ENCODE measurements around the gene S100A5. TPM values are rescaled to one million over a fixed set of nuclear protein-coding genes. Genes with fewer than 3 reads are reported as not detected.
"Not testable (repeated sequence)": the region's sequence is repeated elsewhere in the genome, so short reads cannot be mapped to it uniquely, and the experiment has no call there.

The S100A5 gene, protein sequence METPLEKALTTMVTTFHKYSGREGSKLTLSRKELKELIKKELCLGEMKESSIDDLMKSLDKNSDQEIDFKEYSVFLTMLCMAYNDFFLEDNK
- not detected for polyA plus RNA-seq (2013)

DNA sequence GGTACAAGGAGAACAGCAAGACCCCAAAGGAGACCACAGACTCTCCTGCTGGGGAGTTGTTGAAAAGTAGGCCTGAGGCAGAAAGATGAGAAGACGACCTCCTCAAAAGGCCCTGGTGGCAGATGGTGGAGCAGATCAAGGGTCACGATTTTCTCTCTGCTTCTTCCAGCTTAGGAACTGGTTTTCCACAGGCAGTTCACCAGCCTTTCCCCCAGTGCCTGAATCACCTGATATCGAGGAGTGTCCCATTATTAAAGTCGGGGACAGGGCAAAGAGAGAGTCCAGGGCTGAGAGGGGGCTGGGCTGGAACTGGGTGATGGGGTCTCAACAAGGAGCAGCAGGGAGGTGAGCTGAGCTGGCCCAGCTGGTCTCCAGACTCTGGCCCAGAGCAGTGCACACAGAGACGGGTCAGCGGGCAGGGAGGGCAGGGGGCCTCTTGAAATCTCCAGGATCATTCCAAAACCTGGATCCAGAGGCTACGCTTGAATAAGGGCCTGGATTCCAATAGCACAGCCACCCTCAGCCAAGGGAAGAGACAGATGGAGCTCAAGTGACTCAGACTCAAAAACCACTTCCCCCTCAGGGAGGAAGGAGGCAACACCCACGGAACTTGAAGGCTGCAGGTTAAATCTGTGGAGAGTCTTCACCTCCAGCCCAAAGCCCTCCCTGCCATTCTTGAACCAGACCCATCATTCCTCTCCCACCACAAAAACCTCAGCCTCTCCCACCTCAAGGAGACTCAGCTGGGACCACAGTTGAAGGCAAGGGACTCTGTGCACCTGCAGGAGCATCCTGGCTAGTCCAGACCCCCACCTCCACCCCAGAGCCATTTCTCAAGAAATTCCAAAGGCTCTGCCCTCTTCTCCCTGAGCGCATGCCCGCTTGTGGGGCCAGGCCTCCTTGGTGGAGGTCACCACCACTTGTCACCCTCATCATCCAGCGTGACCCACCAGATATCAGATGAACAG is at the start of gene S100A5:
Gene S100A5, minus strand, starts transcription at position 541 of the 968 bp plus-strand sequence. CDS start 743 bp downstream, outside the sequence.
- peak within 1 kb of the TSS in 1 of 7 experiments; percentile 12 for H3K4me3 ChIP-seq (ENCODE audit: control insufficient read depth in 1 of 7, extremely low read depth in 1 of 7, insufficient read depth in 4 of 7, low read depth in 2 of 7, low read length in 6 of 7)
- no peaks in the 10 kb centered on the region for H3K27me3 ChIP-seq (replicated peaks in 2 of 5; ENCODE audit: control insufficient read depth in 4 of 5, insufficient read depth in 5 of 5, low read length in 4 of 5)
- no peaks in the 10 kb centered on the region for H3K9me3 ChIP-seq (ENCODE audit: control extremely low read depth in 1 of 5, control insufficient read depth in 4 of 5, insufficient read depth in 2 of 5, low read depth in 1 of 5, low read length in 4 of 5)
- peaks cover 5 to 76% (median 58%) of the 10 kb centered on the region in 4 experiments for H3K4me1 ChIP-seq (ENCODE audit: control extremely low read depth in 1 of 4, control insufficient read depth in 4 of 4, insufficient read depth in 4 of 4, low read length in 3 of 4)
- H3K36me3 ChIP-seq (ENCODE audit: control insufficient read depth in 4 of 4, insufficient read depth in 4 of 4, low read length in 3 of 4), result peaks cover 6 to 23% (median 17%) of the 10 kb centered on the region in 4 experiments
- DNase-seq, result peak; percentile 67 to 91 (median 86)
- ChIA-PET POLR2A (interaction anchor here (0.6 to 1.2 kb wide), 3 partner anchors 29 to 450 kb away, joined by 3 to 4 read pairs (median 3); partner anchors contain the start of gene RPS27), CTCF (interaction anchor here (0.5 to 3.1 kb wide), 16 partner anchors 8 to 192 kb away, joined by 3 to 13 read pairs (median 4); partner anchors contain the start of genes S100A1, S100A13 and S100A2)
- no peak within 1 kb of the TSS for H3K27ac ChIP-seq (ENCODE audit: insufficient read depth in 1 of 2, low read depth in 1 of 2, low read length in 2 of 2, poor library complexity in 1 of 2, severe bottlenecking in 2 of 2)
- 75% methylated on average over 7 of the region's 11 CpGs for WGBS (ENCODE audit: insufficient coverage)

DNA sequence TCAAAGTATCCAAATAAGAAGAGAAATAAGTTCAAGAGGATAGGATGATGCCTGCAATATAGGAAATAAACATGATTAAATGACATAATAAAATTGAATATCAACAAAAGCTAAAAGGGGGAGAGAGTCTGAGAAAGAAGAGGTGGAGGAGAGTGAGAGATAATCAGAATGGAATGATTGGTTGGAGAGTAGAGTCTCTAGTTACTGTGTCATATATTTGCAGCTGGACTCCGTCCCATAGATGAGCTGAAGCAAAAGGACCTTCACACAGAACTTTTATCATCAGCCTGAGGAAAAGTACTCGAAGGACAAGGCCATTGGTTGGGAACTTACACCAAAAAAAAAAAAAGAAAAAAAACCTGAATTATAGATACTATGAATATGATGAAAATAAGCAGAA is 47.7 kb upstream of the S100A5 start:
- Histone ChIP-seq H3K4me1 (ENCODE audit: control extremely low read depth in 1 of 4, control insufficient read depth in 4 of 4, insufficient read depth in 4 of 4, low read length in 3 of 4) (no peaks in the 10 kb centered on the region), H3K27ac (ENCODE audit: insufficient read depth in 1 of 2, low read depth in 1 of 2, low read length in 2 of 2, poor library complexity in 1 of 2, severe bottlenecking in 2 of 2) (no peak overlapping the region), H3K36me3 (ENCODE audit: control insufficient read depth in 4 of 4, insufficient read depth in 4 of 4, low read length in 3 of 4) (no peaks in the 10 kb centered on the region), H3K9me3 (ENCODE audit: control extremely low read depth in 1 of 5, control insufficient read depth in 4 of 5, insufficient read depth in 2 of 5, low read depth in 1 of 5, low read length in 4 of 5) (no peaks in the 10 kb centered on the region), H3K4me3 (ENCODE audit: control insufficient read depth in 1 of 7, extremely low read depth in 1 of 7, insufficient read depth in 4 of 7, low read depth in 2 of 7, low read length in 6 of 7) (no peak overlapping the region), H3K27me3 (replicated peaks in 2 of 5; ENCODE audit: control insufficient read depth in 4 of 5, insufficient read depth in 5 of 5, low read length in 4 of 5) (no peaks in the 10 kb centered on the region)
- CTCF ChIA-PET, result interaction anchor here (1.4 kb wide), 1 partner anchor 78 kb away, joined by 4 read pairs; no protein-coding TSS in a partner anchor
- POLR2A ChIA-PET, result no interaction called here
- WGBS (ENCODE audit: insufficient coverage), result no CpG with 5 or more reads among the region's 2 CpGs
- DNase-seq, result no peak

DNA sequence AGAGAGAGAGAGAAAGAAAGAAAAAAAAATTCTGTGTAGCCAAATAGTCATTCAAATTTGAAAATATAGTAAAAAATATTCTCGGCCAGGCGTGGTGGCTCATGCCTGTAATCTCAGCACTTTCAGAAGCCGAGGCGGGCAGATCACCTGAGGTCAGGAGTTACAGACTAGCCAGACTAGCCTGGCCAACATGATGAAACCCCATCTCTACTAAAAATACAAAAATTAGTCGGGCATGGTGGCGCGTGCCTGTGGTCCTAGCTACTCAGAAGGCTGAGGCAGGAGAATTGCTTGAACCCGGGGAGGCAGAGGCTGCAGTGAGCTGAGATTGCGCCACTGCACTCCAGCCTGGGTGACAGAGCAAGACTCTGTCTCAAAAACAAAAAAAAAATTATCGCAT is 47.3 kb upstream of the S100A5 start:
- H3K4me1 ChIP-seq (ENCODE audit: control extremely low read depth in 1 of 4, control insufficient read depth in 4 of 4, insufficient read depth in 4 of 4, low read length in 3 of 4); DNase-seq; H3K27ac ChIP-seq (ENCODE audit: insufficient read depth in 1 of 2, low read depth in 1 of 2, low read length in 2 of 2, poor library complexity in 1 of 2, severe bottlenecking in 2 of 2); H3K27me3 ChIP-seq (replicated peaks in 2 of 5; ENCODE audit: control insufficient read depth in 4 of 5, insufficient read depth in 5 of 5, low read length in 4 of 5); H3K36me3 ChIP-seq (ENCODE audit: control insufficient read depth in 4 of 4, insufficient read depth in 4 of 4, low read length in 3 of 4); H3K4me3 ChIP-seq (ENCODE audit: control insufficient read depth in 1 of 7, extremely low read depth in 1 of 7, insufficient read depth in 4 of 7, low read depth in 2 of 7, low read length in 6 of 7); H3K9me3 ChIP-seq (ENCODE audit: control extremely low read depth in 1 of 5, control insufficient read depth in 4 of 5, insufficient read depth in 2 of 5, low read depth in 1 of 5, low read length in 4 of 5); POLR2A ChIA-PET: not testable (repeated sequence)
- WGBS (ENCODE audit: insufficient coverage), result 100% methylated on average over 6 of the region's 10 CpGs
- CTCF ChIA-PET, result interaction anchor here (1.3 to 1.4 kb wide), 2 partner anchors 39 to 78 kb away, joined by 3 to 4 read pairs; partner anchors contain the start of gene S100A13

DNA sequence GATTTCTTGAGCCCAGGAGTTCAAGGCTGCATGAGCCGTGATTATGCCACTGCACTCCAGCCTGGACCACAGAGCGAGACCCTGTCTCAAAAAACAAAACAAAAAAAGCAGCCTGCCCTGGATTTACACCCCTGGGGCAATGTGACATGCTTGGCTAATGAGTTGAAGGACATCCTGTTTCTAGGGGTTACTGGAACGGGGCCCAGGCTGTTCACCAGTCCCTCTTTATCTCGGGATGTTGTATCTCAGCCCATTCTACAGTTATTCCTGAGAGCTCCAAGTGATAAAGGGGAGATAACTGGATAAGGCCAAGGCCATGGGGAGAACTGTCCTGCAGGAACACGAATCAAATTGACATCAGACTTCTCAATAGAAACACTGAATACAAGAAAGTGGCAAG is 46.6 kb upstream of the S100A5 start:
- H3K4me1 ChIP-seq (ENCODE audit: control extremely low read depth in 1 of 4, control insufficient read depth in 4 of 4, insufficient read depth in 4 of 4, low read length in 3 of 4), result no peaks in the 10 kb centered on the region
- ChIA-PET POLR2A (no interaction called here), CTCF (interaction anchor here (0.7 to 1.8 kb wide), 4 partner anchors 9 to 40 kb away, joined by 3 to 10 read pairs (median 4); partner anchors contain the start of gene S100A13)
- DNase-seq, result no peak
- H3K9me3 ChIP-seq (ENCODE audit: control extremely low read depth in 1 of 5, control insufficient read depth in 4 of 5, insufficient read depth in 2 of 5, low read depth in 1 of 5, low read length in 4 of 5), result no peaks in the 10 kb centered on the region
- WGBS (ENCODE audit: insufficient coverage), result 83% methylated on average over 2 of the region's 5 CpGs
- H3K36me3 ChIP-seq (ENCODE audit: control insufficient read depth in 4 of 4, insufficient read depth in 4 of 4, low read length in 3 of 4), result no peaks in the 10 kb centered on the region
- H3K4me3 ChIP-seq (ENCODE audit: control insufficient read depth in 1 of 7, extremely low read depth in 1 of 7, insufficient read depth in 4 of 7, low read depth in 2 of 7, low read length in 6 of 7), result no peak overlapping the region
- no peaks in the 10 kb centered on the region for H3K27me3 ChIP-seq (replicated peaks in 2 of 5; ENCODE audit: control insufficient read depth in 4 of 5, insufficient read depth in 5 of 5, low read length in 4 of 5)
- no peak overlapping the region for H3K27ac ChIP-seq (ENCODE audit: insufficient read depth in 1 of 2, low read depth in 1 of 2, low read length in 2 of 2, poor library complexity in 1 of 2, severe bottlenecking in 2 of 2)

DNA sequence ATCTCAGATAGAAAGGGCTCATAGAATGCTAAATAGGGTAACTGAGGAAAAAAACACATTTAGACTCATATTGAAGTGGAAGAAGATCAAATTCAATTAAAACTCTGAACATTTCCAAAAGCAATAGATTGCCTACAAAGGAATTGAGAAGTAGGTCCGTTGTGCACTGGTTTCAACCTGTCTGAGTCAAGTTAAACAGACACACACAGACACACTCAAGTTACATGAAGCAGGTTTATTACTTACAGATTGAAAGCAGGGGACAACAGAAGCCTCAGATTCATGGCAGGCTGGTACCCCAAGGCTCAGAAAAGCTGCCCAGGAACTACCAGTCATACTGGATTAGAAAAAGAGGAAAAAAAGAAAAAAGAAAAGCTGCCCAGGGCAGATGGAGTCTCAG is 45.6 kb upstream of the S100A5 start:
- no CpG with 5 or more reads among the region's 1 CpG for WGBS (ENCODE audit: insufficient coverage)
- Histone ChIP-seq H3K4me3 (ENCODE audit: control insufficient read depth in 1 of 7, extremely low read depth in 1 of 7, insufficient read depth in 4 of 7, low read depth in 2 of 7, low read length in 6 of 7) (no peak overlapping the region), H3K4me1 (ENCODE audit: control extremely low read depth in 1 of 4, control insufficient read depth in 4 of 4, insufficient read depth in 4 of 4, low read length in 3 of 4) (no peaks in the 10 kb centered on the region), H3K27ac (ENCODE audit: insufficient read depth in 1 of 2, low read depth in 1 of 2, low read length in 2 of 2, poor library complexity in 1 of 2, severe bottlenecking in 2 of 2) (no peak overlapping the region), H3K27me3 (replicated peaks in 2 of 5; ENCODE audit: control insufficient read depth in 4 of 5, insufficient read depth in 5 of 5, low read length in 4 of 5) (no peaks in the 10 kb centered on the region), H3K9me3 (ENCODE audit: control extremely low read depth in 1 of 5, control insufficient read depth in 4 of 5, insufficient read depth in 2 of 5, low read depth in 1 of 5, low read length in 4 of 5) (no peaks in the 10 kb centered on the region), H3K36me3 (ENCODE audit: control insufficient read depth in 4 of 4, insufficient read depth in 4 of 4, low read length in 3 of 4) (no peaks in the 10 kb centered on the region)
- ChIA-PET CTCF (interaction anchor here (0.9 to 1.8 kb wide), 4 partner anchors 10 to 18 kb away, joined by 3 to 10 read pairs (median 4); no protein-coding TSS in a partner anchor), POLR2A (no interaction called here)
- no peak for DNase-seq

DNA sequence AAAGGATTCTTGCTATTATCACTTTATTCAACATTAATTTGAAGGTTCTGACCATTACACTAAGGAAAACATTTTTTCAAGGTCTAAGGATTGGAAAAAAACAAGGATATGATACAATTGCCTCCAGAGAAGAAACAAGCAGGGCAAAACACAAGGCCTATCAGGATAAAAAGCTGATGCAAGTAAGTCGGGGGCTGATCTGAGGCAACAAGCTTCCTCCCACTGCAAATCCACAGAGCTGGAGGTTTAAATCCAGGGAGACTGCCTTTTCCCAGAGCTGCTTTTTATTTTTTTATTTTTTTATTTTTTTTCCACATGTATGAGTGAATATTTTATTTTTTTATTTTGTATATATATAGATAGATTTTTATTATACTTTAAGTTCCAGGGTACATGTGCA is 44.3 kb upstream of the S100A5 start:
- H3K36me3 ChIP-seq (ENCODE audit: control insufficient read depth in 4 of 4, insufficient read depth in 4 of 4, low read length in 3 of 4), result no peaks in the 10 kb centered on the region
- H3K27ac ChIP-seq (ENCODE audit: insufficient read depth in 1 of 2, low read depth in 1 of 2, low read length in 2 of 2, poor library complexity in 1 of 2, severe bottlenecking in 2 of 2), result no peak overlapping the region
- WGBS (ENCODE audit: insufficient coverage), result 90% methylated on average over 1 of the region's 1 CpG
- no peaks in the 10 kb centered on the region for H3K4me1 ChIP-seq (ENCODE audit: control extremely low read depth in 1 of 4, control insufficient read depth in 4 of 4, insufficient read depth in 4 of 4, low read length in 3 of 4)
- DNase-seq, result no peak
- no peaks in the 10 kb centered on the region for H3K27me3 ChIP-seq (replicated peaks in 2 of 5; ENCODE audit: control insufficient read depth in 4 of 5, insufficient read depth in 5 of 5, low read length in 4 of 5)
- H3K9me3 ChIP-seq (ENCODE audit: control extremely low read depth in 1 of 5, control insufficient read depth in 4 of 5, insufficient read depth in 2 of 5, low read depth in 1 of 5, low read length in 4 of 5), result no peaks in the 10 kb centered on the region
- no peak overlapping the region for H3K4me3 ChIP-seq (ENCODE audit: control insufficient read depth in 1 of 7, extremely low read depth in 1 of 7, insufficient read depth in 4 of 7, low read depth in 2 of 7, low read length in 6 of 7)
- ChIA-PET CTCF (no interaction called here), POLR2A (no interaction called here)

DNA sequence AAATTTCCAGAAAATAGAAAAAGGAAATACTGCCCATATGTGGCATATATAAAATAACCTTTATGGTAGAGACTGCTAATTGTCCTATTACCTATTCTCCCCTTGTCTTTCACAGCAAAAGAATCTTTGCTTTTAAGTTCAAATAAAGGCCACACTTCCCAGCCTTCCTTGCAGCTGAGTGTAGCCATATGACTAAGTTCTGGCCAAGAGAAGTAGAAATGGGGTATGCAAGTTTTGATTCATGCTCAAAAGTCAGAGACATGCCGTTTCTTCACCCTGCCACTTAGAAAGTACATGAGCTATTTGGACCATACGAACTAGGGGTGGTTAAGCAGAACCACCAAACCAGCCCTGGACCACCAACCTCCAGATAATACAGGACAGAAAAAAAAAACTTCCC is 43.2 kb upstream of the S100A5 start:
- no peaks in the 10 kb centered on the region for H3K4me1 ChIP-seq (ENCODE audit: control extremely low read depth in 1 of 4, control insufficient read depth in 4 of 4, insufficient read depth in 4 of 4, low read length in 3 of 4)
- no peak overlapping the region for H3K4me3 ChIP-seq (ENCODE audit: control insufficient read depth in 1 of 7, extremely low read depth in 1 of 7, insufficient read depth in 4 of 7, low read depth in 2 of 7, low read length in 6 of 7)
- H3K27me3 ChIP-seq (replicated peaks in 2 of 5; ENCODE audit: control insufficient read depth in 4 of 5, insufficient read depth in 5 of 5, low read length in 4 of 5), result no peaks in the 10 kb centered on the region
- CTCF ChIA-PET, result no interaction called here
- no peak overlapping the region for H3K27ac ChIP-seq (ENCODE audit: insufficient read depth in 1 of 2, low read depth in 1 of 2, low read length in 2 of 2, poor library complexity in 1 of 2, severe bottlenecking in 2 of 2)
- 90% methylated on average over 2 of the region's 2 CpGs for WGBS (ENCODE audit: insufficient coverage)
- H3K36me3 ChIP-seq (ENCODE audit: control insufficient read depth in 4 of 4, insufficient read depth in 4 of 4, low read length in 3 of 4), result no peaks in the 10 kb centered on the region
- H3K9me3 ChIP-seq (ENCODE audit: control extremely low read depth in 1 of 5, control insufficient read depth in 4 of 5, insufficient read depth in 2 of 5, low read depth in 1 of 5, low read length in 4 of 5), result no peaks in the 10 kb centered on the region
- DNase-seq, result no peak
- POLR2A ChIA-PET, result no interaction called here

All from common myeloid progenitor, CD34-positive (primary cell).